CD14-positive monocyte (primary cell): ENCODE measurements around the gene KRT76. TPM values are rescaled to one million over a fixed set of nuclear protein-coding genes. Genes with fewer than 3 reads are reported as not detected.

Experiments used
- DNase-seq, 3 donors: peaks; one replicate each; pipeline ENCODE4 v3.0.0-alpha.2; 2011 to 2022
- H2AFZ ChIP-seq: 2 replicates; pipeline ENCODE4 v1.6.0; 2012; ENCODE audit warnings: mild to moderate bottlenecking, low read depth, low read length, inconsistent platforms; ENCODE audit not compliant: insufficient read depth, poor library complexity, severe bottlenecking
- H3K27ac ChIP-seq, 2 donors: 1 replicate in 1 of 2; 2 replicates in 1 of 2; pipeline ENCODE4 v1.5.1; 2012 to 2013; ENCODE audit warnings: low read length in 2 of 2, control low read depth in 1 of 2, inconsistent platforms in 1 of 2, low read depth in 1 of 2, mild to moderate bottlenecking in 1 of 2
- H3K27me3 ChIP-seq, 2 donors: one replicate each; pipeline versions ENCODE4 v1.6.0 to v1.6.1; 2011 to 2013; ENCODE audit warnings: low read length in 2 of 2; ENCODE audit not compliant: control insufficient read depth in 2 of 2, insufficient read depth in 2 of 2
- H3K36me3 ChIP-seq, 2 donors: replicated peaks in 1 of 2; 1 replicate in 1 of 2; 2 replicates in 1 of 2; pipeline versions ENCODE4 v1.5.1 to v1.6.1; 2012 to 2013; ENCODE audit warnings: low read length in 2 of 2, control low read depth in 1 of 2, inconsistent platforms in 1 of 2, mild to moderate bottlenecking in 1 of 2; ENCODE audit not compliant: insufficient read depth in 2 of 2, control insufficient read depth in 1 of 2
- H3K4me1 ChIP-seq, 2 donors: 1 replicate in 1 of 2; 2 replicates in 1 of 2; pipeline versions ENCODE4 v1.5.1 to v1.6.1; 2012 to 2013; ENCODE audit warnings: low read length in 2 of 2, control low read depth in 1 of 2, inconsistent platforms in 1 of 2, mild to moderate bottlenecking in 1 of 2, moderate library complexity in 1 of 2; ENCODE audit not compliant: insufficient read depth in 2 of 2, control insufficient read depth in 1 of 2
- H3K4me2 ChIP-seq: replicated peaks from 2 replicates; pipeline ENCODE3; 2012; ENCODE audit warnings: low read length, moderate library complexity, mild to moderate bottlenecking; ENCODE audit not compliant: poor library complexity, severe bottlenecking; ENCODE audit errors: extremely low read depth
- H3K4me3 ChIP-seq, 3 experiments: fragments of 200-600 bp in 1 of 3; sonication (generic) in 1 of 3; replicated peaks in 1 of 3; 1 replicate in 2 of 3; 2 replicates in 1 of 3; pipeline ENCODE4 v1.5.1; 2011 to 2013; ENCODE audit warnings: low read length in 3 of 3, mild to moderate bottlenecking in 3 of 3, control low read depth in 2 of 3, low read depth in 2 of 3, inconsistent platforms in 1 of 3, moderate library complexity in 1 of 3
- H3K79me2 ChIP-seq: 2 replicates; pipeline ENCODE4 v1.6.0; 2012; ENCODE audit warnings: mild to moderate bottlenecking, control low read depth, inconsistent platforms, low read length, moderate library complexity; ENCODE audit not compliant: insufficient read depth
- H3K9ac ChIP-seq: 2 replicates; pipeline ENCODE4 v1.6.0; 2017; ENCODE audit warnings: low read length, mild to moderate bottlenecking; ENCODE audit not compliant: insufficient read depth, poor library complexity, severe bottlenecking
- H3K9me3 ChIP-seq, 2 donors: replicated peaks in 1 of 2; 1 replicate in 1 of 2; 2 replicates in 1 of 2; pipeline versions ENCODE4 v1.5.1 to v1.6.1; 2012 to 2013; ENCODE audit warnings: low read length in 2 of 2, control low read depth in 1 of 2; ENCODE audit not compliant: control insufficient read depth in 1 of 2, insufficient read depth in 1 of 2
- H4K20me1 ChIP-seq: 2 replicates; pipeline ENCODE4 v1.6.0; 2012; ENCODE audit warnings: mild to moderate bottlenecking, low read length, control low read depth, moderate library complexity; ENCODE audit not compliant: insufficient read depth
- H3K27ac Mint-ChIP-seq, 7 donors: one replicate each; pipeline ENCODE4 v1.8.0; 2020; ENCODE audit warnings: mild to moderate bottlenecking in 7 of 7, mixed read lengths in 7 of 7, moderate library complexity in 6 of 7, inconsistent platforms in 2 of 7
- H3K27me3 Mint-ChIP-seq, 3 donors: one replicate each; pipeline ENCODE4 v1.8.0; 2021 to 2022; ENCODE audit warnings: low read depth in 3 of 3, mild to moderate bottlenecking in 3 of 3, mixed read lengths in 3 of 3, moderate library complexity in 3 of 3, inconsistent platforms in 1 of 3
- H3K36me3 Mint-ChIP-seq, 2 donors: one replicate each; pipeline ENCODE4 v1.8.0; 2020; ENCODE audit warnings: mixed read lengths in 2 of 2, inconsistent platforms in 1 of 2, mild to moderate bottlenecking in 1 of 2
- H3K4me1 Mint-ChIP-seq: one replicate; pipeline ENCODE4 v1.8.0; 2020; ENCODE audit warnings: mild to moderate bottlenecking, mixed read lengths
- H3K4me3 Mint-ChIP-seq, 2 donors: one replicate each; pipeline ENCODE4 v1.8.0; 2020; ENCODE audit warnings: mild to moderate bottlenecking in 2 of 2, mixed read lengths in 2 of 2, moderate library complexity in 1 of 2
- H3K9me3 Mint-ChIP-seq, 7 donors: one replicate each; pipeline ENCODE4 v1.8.0; 2020 to 2022; ENCODE audit warnings: mixed read lengths in 7 of 7, mild to moderate bottlenecking in 6 of 7, moderate library complexity in 6 of 7, inconsistent platforms in 2 of 7
- CTCF ChIP-seq: fragments of 200-600 bp; IDR thresholded peaks from one replicate; pipeline ENCODE4 v1.8.0; 2022; ENCODE audit warnings: antibody characterized with exemption, mild to moderate bottlenecking
- WGBS: methylation state at CpG from one replicate; pipeline ENCODE4 v1.1.5; 2013; ENCODE audit warnings: missing lambda C conversion rate; ENCODE audit not compliant: insufficient coverage; 5-methylcytosine and 5-hydroxymethylcytosine counted together
- intact Hi-C, 2 donors: fragments of 100-400 bp; cut with micrococcal nuclease; formaldehyde crosslinking; loops; one replicate each; pipeline versions ENCODE4 v1.15.0 to v1.15.1; 2023
- polyA plus RNA-seq, 3 donors: library from polyadenylated mRNA; depleted of rRNA in 1 of 3; unstranded in 2 of 3; stranded (reverse) in 1 of 3; fragments of 300-500 nt in 2 of 3; fragments of >200 nt in 1 of 3; fragmentation: Illumina TruSeq in 2 of 3; gene quantifications; 1 replicate in 2 of 3; 2 replicates in 1 of 3; pipeline ENCODE4 v1.2.3, GENCODE V29; 2012 to 2021

The KRT76 gene
- polyA plus RNA-seq, 3 donors, result not detected

GRCh38 chr12:52741375-52742195 is 35.6 kb downstream of the KRT76 start:
- Mint-ChIP-seq H3K27me3 (peaks cover 5 to 13% (median 9%) of the 10 kb centered on the region in 3 donors), H3K4me3 (no peak overlapping the region), H3K4me1 (no peaks in the 10 kb centered on the region), H3K36me3 (no peaks in the 10 kb centered on the region), H3K27ac (peak overlapping the region in 1 of 7 donors; percentile 42), H3K9me3 (peaks cover 0 to 2% (median 0%) of the 10 kb centered on the region in 7 donors)
- Histone ChIP-seq H3K9me3 (no peaks in the 10 kb centered on the region), H3K4me1 (no peaks in the 10 kb centered on the region), H4K20me1 (no peaks in the 10 kb centered on the region), H3K9ac (no peak overlapping the region), H3K4me2 (no peak overlapping the region), H2AFZ (no peak overlapping the region), H3K4me3 (no peak overlapping the region), H3K36me3 (no peaks in the 10 kb centered on the region), H3K79me2 (no peaks in the 10 kb centered on the region), H3K27ac (no peak overlapping the region), H3K27me3 (no peaks in the 10 kb centered on the region)
- 32% methylated on average over 10 of the region's 16 CpGs for WGBS
- intact Hi-C loops, result no loop called here
- no peak for TF ChIP-seq CTCF
- no peak for DNase-seq

DNA sequence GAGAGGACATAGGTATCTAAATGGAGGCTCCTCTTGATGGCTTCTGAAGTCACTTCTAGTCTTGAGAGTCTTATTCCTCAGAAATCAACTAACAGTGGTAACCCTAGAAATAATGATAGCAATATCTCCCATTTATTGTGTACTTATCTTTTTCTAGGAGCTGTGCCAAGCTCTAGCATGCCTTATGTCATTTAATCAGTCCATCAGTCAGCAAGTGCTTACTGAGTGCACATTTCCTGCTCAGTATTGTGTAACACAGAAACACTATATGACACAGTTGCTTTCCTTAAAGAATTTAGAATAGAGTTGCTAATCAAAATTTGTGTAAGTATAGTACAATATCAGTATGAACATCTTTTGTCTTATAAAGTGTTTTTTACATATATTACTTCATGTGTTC is 36.6 kb downstream of the KRT76 start:
- Mint-ChIP-seq H3K27ac (no peak overlapping the region), H3K36me3 (no peaks in the 10 kb centered on the region), H3K4me1 (no peaks in the 10 kb centered on the region), H3K4me3 (no peak overlapping the region), H3K27me3 (peaks cover 2 to 13% (median 6%) of the 10 kb centered on the region in 3 donors), H3K9me3 (peaks cover 0 to 2% (median 0%) of the 10 kb centered on the region in 7 donors)
- Histone ChIP-seq H3K9ac (no peak overlapping the region), H3K27me3 (no peaks in the 10 kb centered on the region), H3K4me3 (no peak overlapping the region), H2AFZ (no peak overlapping the region), H3K4me2 (no peak overlapping the region), H3K27ac (no peak overlapping the region), H3K4me1 (no peaks in the 10 kb centered on the region), H4K20me1 (no peaks in the 10 kb centered on the region), H3K79me2 (no peaks in the 10 kb centered on the region), H3K9me3 (no peaks in the 10 kb centered on the region), H3K36me3 (no peaks in the 10 kb centered on the region)
- intact Hi-C loops, result no loop called here
- no peak for TF ChIP-seq CTCF
- DNase-seq, result no peak
